HG02798 (cell line): ENCODE results near the gene IFRD2.
A peak's percentile ranks its signal among the peaks of the same experiment; 100 is the strongest.

Source experiments
- ATAC-seq: cut with Tn5 transposase; IDR thresholded peaks from one replicate; pipeline ENCODE4 v1.9.1; 2021; ENCODE audit warnings: mild to moderate bottlenecking; ENCODE audit not compliant: unreplicated experiment, poor library complexity

Gene IFRD2, protein sequence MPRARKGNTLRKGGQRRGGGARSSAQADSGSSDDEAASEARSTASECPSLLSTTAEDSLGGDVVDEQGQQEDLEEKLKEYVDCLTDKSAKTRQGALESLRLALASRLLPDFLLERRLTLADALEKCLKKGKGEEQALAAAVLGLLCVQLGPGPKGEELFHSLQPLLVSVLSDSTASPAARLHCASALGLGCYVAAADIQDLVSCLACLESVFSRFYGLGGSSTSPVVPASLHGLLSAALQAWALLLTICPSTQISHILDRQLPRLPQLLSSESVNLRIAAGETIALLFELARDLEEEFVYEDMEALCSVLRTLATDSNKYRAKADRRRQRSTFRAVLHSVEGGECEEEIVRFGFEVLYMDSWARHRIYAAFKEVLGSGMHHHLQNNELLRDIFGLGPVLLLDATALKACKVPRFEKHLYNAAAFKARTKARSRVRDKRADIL

DNA sequence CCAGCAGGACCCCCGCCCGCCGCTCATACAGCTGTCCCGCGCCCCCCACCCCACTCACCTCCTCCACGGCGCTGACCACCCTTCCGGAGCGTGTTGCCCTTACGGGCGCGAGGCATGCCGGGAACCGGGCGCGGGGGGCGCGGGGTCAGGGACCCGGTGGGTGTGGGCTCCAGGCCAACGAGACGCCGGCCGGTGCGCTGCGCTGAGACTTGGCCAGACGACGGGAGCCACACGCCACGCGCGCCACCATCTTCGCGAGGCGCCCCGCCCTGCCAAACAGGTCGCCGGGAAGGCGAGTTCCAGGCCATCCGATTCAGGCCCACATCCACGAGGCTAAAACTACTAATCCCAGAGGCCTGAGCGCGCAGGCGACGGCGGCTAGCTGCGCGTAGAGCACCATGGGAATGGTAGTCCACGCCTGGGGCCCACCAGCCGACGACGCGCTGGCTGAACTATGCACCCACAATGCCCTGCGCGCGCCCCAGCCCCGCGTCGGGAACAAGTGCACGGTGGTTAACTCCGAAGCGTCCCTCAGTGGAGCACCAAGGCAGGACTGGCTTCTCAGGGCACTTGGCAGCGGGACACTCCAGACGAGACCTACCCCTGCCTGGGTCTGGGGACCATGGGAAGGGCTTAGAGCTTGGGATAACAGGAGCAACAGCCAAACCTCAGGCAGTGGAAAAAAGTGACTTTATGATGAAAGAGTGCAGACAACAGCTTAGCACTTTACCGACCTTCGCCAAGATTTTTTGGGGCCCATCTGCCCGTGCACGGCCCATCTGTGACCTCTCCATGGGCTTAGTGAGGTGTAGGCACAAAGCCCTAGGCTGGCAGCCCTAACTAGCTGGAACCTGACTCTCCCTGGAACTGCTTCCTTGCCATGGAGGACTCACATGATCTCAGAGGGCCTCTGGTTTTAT is at the start of gene IFRD2:
Gene IFRD2 (minus strand): TSS at position 271 of the 920 bp plus-strand sequence. CDS start 155 bp downstream, at position 116.
- peak; percentile 96 for ATAC-seq

DNA sequence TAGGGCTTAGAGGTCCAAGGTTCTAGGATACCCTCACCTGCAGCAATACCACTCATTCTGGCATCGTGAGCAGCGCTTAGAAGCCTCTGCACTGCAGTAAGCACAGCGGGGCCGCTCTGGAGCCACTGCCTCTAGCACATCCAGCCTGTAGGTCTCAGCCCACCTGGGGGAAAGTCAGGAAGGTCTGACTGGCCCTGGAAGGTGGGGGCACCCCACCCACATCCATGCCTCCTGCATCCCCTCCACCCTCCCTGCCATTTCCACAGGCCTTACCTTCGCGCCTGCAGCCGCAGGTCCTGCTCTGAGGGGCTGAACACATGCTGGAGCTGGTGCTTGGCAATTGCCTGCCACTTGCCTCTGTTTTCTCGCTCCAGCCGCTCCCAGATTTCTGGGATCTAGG is 49.3 kb upstream of the IFRD2 start:
- ATAC-seq = no peak

DNA sequence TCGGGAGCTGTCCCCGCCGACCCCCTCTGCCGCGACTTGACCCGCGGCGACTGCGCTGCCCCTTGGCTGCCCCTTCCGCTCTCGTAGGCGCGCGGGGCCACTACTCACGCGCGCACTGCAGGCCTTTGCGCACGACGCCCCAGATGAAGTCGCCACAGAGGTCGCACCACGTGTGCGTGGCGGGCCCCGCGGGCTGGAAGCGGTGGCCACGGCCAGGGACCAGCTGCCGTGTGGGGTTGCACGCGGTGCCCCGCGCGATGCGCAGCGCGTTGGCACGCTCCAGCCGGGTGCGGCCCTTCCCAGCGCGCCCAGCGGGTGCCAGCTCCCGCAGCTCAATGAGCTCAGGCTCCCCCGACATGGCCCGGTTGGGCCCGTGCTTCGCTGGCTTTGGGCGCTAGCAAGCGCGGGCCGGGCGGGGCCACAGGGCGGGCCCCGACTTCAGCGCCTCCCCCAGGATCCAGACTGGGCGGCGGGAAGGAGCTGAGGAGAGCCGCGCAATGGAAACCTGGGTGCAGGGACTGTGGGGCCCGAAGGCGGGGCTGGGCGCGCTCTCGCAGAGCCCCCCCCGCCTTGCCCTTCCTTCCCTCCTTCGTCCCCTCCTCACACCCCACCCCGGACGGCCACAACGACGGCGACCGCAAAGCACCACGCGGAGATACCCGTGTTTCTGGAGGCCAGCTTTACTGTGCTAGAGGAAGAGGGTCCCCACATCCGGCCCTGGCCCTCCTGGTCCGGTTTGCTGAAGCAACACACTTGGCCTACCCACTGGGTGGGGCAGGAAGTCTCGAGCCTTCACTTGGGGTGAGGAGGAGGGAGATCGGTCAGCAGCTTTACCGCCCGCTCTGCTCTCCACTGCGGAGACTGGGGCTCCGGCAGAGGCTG is 48.5 kb upstream of the IFRD2 start, which contains the start of gene RASSF1:
Gene RASSF1 (minus strand): TSS at position 389 of the 882 bp plus-strand sequence. CDS start 31 bp downstream, at position 358.
- no peak for ATAC-seq

DNA sequence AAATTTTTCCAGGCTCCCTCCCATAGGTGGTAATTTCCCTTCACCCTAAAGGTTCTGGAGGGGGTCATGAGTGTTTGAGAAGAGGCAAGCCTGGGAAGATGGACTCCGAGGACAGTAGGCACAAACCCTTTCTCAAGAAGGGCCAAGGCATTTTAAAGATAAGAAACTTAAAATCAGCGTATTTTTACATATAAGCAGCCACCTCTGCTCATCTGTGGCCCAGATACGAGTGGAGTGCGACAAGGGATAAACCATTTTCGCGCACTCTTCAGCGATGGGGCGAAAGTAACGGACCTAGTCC is 47.9 kb upstream of the IFRD2 start:
- no peak for ATAC-seq

DNA sequence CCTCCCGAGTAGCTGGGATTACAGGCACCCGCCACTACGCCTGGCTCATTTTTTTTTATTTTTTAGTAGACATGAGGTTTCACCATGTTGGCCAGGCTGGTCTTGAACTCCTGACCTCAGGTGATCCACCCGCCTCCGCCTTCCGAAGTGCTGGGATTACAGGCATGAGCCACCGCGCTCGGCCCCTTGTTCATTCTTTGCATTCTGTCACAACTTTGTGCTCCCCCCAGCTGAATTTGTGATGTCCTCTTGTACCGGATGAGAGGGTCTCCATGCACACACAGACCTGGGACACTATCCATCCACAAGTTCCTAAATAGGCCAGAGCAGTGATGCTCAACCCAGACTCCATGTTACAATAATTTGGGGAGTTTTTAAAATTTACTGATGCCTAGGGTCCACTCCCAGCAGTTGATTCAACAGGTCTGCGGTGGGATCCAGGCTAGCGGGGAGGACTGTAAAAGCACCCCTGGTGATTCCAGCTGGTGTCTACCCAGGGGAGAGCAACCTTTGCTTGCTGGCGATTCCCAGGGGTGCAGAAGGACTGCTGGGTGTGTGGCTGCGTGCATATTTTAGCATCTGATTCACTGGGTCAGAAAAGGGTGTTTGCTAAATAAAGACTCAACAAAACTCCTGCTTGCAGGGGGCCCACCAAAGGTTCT is 47.4 kb upstream of the IFRD2 start:
- no peak for ATAC-seq

DNA sequence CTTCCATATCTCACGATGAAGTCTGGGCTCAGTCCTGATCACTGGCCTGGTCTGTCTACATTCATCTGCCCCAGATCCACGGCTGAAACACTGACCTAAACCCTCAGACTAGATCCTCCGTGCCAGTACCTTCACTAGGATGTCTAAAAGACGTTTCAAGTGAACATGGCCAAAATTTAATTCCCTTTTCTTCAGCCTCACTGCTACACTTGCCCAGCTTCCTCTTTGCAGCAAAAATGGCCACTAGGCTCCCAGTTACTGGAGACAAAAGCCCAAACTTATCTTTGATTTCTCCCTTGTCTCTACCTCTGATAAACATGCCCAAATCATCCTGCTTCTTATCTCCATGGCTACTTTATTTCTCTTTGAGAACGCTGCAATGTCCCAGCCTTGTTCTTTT is 46.7 kb upstream of the IFRD2 start:
- ATAC-seq = no peak

DNA sequence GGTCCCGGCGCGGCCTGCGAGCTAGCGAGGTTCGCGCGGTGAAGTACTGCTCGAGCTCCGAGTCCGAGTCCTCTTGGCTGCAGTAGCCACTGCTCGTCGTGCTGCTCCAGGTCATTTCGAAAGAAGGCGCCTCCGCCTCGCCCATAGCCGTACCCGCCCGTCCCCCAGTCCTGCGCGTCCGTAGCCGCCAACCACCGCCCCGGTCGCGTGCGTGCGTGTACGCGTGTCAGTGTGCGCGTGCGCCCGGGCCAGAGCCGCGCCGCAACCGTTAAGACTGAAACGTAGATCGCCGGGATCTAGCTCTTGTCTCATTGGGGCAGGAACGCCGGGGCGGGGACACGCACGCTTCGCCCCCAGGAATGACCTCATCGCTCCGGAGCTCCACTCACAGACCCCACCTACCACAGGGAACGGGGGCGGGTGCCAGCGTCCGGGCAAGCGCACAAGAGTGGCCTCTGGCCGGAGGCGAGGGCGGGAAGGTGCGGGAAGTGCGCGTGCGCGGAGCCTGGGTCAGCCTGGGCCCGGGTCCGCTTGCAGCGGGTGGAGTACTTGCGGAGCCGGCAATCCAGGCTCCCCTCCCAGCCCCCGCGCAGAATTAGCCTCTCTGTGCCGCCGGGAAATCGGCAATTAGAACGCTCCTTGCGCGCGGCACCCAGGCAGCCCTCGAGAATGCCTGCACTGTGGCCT is 45.1 kb upstream of the IFRD2 start:
- ATAC-seq = peak; percentile 87

DNA sequence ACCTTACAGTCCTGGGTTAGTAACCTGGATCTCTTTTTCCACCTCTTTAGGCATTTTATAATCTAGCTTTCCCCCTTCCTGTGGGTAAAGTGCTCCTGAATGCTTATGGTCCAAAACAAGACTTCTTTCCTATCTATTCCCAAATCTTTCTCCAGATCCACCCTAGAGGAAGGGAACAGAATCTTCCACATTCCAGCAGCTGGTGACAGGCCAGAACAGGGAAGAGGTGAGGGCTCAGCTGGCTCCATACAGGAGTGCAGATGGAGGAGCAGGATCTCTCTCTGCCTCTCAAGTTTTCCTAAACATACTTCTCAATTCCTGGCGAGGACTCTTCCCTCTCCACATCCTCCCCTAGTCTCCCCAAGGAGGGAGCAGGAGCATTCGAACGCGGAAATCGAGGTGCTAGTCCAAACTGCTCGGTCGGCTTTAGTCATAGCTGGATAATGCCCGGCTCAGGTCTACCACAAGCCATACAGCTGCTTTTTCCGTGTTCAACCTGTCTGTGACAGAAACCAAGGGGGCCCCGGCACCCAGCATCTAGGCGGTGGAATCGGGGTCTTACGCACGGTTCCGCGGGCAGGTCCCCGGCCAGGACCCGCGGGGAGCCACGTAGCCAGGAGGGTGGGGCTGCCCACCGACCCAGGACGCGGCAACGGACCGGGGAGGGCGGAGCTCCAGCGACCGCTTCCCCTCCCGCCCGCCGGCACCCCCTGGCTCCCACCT is 44.4 kb upstream of the IFRD2 start:
- ATAC-seq = peak; percentile 39

DNA sequence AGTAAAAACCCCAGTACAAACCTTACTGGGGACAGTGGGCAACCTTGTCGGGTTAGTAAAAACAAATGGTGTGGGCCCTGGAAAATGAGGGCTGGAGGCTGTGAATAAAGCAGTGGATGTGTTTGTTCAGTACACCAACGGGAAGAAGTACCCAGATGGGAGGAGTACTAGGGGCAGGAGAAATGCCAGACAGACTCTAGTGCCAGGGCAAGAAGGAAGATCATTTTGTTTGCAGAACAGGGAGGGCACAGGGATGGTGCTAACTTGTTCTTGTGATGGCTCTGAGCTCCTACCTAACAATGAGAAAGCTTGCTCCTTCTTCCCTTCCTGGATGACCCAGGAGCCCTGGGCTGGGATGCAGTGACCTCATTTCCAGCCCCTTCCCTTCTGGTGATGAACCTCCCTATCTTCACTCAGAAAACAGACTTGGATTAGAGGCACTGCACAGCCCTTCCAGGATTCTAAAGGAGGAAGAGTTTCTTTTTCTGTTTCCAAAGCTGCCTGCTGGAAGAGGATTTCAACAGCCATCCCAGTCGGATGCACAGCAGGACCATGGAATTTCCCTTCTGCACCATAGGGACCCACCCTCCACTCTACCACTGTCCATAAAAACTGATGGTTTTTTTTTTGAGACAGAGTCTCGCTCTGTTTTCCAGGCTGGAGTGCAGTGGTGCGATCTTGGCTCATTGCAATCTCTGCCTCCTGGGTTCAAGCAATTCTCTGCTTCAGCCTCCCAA is 42.3 kb upstream of the IFRD2 start:
- ATAC-seq = no peak

DNA sequence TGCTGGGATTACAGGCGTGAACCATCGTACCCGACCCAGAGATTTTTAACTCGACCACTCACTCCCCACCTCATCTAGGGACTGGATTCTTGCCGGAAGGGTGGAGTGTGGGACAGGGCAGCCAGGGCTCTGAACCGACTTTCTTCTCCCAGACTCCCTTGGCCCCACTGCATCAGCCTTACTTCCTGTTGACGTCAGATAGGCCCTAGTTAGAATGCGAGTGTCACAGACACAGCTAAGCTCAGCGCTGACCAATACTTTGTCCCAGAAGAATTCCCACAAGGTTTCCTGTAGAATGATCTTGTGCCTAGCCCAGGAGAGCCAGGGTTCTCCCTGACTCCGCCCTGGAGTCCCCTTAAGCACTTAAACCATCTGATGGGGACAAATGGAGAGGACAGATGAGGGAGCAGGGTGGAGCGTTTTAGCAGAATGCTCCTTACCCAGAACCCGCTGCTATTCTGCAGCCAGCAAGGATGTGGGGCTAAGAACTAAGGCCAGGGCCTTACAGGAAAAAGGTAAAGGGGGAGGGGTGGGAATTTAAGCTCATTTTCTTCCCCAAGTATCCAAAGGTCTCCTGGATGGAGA is 41.6 kb upstream of the IFRD2 start:
- ATAC-seq = no peak

DNA sequence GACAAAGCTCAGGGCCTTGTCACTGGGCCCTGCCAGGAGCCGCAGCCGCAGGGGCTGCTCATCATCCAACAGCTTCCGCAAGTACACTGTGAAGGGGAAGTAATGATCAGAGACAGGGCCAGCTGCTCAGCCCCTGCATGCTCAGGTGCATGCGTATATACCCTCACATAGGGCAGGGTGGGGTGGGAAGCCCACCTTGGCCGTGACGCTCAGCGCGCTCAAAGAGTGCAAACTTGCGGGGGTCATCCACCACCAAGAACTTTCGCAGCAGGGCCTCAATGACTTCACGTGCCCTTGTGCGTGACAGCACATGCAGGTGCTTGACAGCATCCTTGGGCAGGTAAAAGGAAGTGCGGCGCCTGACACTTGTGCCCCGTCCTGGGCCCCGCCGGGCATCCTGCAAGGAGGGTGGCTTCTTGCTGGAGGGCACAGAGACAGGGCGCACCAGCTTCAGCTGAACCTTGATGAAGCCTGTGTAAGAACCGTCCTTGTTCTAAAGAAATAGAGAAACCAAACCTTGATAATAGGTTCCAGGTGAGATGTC is 39.2 kb upstream of the IFRD2 start:
- ATAC-seq = no peak

DNA sequence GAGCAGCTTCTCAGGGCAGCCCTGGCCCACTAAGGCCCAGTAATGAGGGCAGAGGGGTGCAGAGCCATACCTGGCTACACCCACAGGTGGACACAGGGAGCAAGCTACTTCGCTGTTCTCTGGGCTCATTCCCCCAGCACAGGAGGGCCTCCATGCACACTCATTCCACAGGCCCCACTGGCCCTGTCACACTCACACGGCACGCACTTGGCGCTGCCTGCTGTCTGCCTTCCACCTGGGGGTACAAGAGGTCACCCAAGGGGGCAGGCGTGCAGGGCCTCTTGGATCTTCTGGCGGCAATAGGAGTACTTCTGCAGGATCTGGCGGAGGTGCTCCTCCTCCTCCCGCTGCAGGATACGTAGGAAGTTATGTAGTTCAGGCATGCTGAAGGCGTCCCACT is 38.1 kb upstream of the IFRD2 start:
- ATAC-seq = no peak

DNA sequence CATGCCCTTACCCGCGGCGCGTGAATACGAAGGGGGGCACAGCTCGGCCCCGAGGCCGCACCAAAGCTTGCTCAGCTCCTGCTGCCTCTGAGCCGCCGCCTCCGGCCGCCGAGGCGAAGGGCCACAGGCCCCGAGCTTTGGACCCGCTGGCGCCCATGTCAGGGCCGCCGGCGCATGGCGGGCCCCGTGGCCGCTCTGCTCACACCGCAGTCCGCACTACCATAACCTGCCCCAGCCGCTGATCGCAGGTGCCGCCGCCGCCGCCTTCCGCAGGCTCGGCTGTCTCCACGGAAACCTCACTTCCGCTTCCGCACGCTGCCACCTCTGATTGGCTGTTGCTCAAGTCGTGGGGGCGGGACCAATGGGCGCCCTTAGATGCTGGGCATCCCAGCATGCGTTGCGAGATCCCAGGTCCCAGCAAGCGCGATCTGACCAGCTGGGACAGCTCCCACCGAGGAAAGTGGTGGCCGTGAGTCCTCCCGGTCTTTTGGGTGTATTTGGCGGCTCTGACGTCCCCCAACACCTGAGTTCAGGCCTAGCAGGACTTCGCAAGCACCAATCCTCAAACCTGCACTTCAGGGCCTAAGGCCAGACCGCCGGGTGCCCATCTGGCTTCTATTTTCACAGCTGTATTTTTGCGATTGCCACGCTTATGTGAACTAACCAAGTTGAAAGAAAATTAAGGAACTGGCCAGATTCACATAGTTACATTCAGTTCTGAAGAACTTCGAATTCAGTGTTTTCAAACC is 35.9 kb upstream of the IFRD2 start, which contains the start of gene TUSC2:
Gene TUSC2 (minus strand): TSS at position 281 of the 749 bp plus-strand sequence. CDS start 124 bp downstream, at position 157.
- peak; percentile 92 for ATAC-seq

DNA sequence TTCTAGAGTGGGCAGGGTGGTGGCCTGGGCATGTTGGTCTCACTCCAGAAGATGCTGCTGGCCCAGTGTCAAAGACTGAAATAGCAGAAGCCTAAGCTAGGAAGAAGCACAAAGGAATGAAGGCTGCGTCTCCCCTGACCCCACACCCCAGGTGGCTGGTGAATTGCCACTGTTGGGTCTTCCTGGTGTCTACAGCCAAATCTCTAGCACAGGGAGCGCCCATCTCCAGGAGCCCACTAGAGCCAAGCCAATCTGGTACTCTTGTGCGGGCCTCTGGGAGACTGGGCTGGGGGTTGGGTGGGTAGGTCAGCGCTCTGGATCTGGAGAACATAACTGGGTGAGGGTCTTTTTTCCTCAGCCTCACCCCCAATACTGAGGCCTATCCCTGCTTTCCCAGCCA is 34.9 kb upstream of the IFRD2 start:
- ATAC-seq = no peak

DNA sequence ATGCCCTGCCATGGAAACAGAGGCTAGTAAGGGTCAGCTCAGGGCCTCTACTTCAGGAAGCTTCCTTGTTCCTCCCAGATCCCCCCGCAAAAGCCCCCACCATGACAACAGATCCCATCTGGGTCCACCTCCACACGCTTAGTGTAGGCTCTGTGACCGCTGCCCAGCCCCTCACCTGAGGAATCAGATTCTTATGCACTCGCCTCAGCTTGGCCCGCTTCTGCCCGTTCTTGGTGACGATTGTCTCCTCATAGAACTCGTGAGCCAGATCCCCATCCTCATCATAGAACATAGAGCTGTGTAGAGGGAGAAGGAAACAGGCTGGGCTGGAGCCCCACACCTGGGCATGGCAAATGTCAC is 33.9 kb upstream of the IFRD2 start:
- no peak for ATAC-seq

DNA sequence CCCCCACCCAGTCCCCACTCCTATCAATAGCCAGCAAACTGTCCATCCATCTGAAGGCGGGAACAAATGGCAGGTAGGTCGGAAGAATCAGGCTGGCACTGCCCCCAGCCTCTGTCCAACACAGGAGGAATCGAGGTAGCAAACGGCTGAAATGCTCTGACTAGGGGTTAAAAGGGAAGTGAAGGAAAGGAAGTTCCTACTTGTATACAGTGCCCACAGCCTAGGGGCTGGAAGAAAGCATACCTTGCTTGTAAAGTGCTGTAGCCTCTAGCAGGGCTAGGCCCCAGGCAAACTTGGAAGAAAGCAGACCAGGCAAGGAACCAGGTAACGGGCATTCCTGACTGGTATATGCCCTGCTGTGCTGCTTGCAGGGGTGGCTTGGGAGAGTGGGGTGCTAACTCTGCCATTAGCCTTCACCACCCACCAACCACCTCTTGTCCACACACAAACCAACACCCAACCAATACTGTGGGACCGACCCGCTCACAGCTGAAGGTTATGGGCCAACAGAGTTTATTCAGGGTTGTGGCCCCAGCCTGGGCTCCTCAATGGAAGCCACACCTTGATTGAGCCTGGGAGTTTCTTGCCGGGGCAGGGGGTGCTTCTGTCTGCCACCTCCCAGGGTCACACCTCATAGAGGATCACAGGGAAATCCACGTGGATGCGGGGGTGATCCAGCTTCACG is 33.4 kb upstream of the IFRD2 start:
- no peak for ATAC-seq
